SIG-M5 treated with dmso at 0.1 percent for 504 hours (cell line): ENCODE results near the gene PAAF1.
A peak's percentile ranks its signal among the peaks of the same experiment; 100 is the strongest.

Source experiments
- DNase-seq: peaks from one replicate; lab custom pipeline; 2025; ENCODE audit not compliant: unreplicated experiment; lab: John Stamatoyannopoulos, UW

Gene PAAF1

GRCh38 chr11:73944085-73944484, 67.3 kb downstream of the PAAF1 start:
- DNase-seq, result no peak

GRCh38 chr11:73944901-73945300, 68.1 kb downstream of the PAAF1 start:
- no peak for DNase-seq

- no peak for DNase-seq
These were observed 68.6 kb downstream of the PAAF1 start for GRCh38 chr11:73945396-73945795.

GRCh38 chr11:73946798-73947458, 70.1 kb downstream of the PAAF1 start:
- no peak for DNase-seq

- DNase-seq, result no peak
These were observed 72.4 kb downstream of the PAAF1 start for GRCh38 chr11:73949246-73949645.

- no peak for DNase-seq
These were observed 73.1 kb downstream of the PAAF1 start for GRCh38 chr11:73949912-73950311.

- DNase-seq, result peak; percentile 57
These were observed 74.3 kb downstream of the PAAF1 start, which contains the start of gene DNAJB13 for GRCh38 chr11:73950869-73951710. TSS of gene DNAJB13 (plus strand) at chr11:73951026. CDS start at chr11:73951070, 44 bp downstream.

GRCh38 chr11:73951797-73952196, 75.0 kb downstream of the PAAF1 start:
- no peak for DNase-seq

- no peak for DNase-seq
These were observed 80.3 kb downstream of the PAAF1 start for GRCh38 chr11:73956876-73957653.

- no peak for DNase-seq
These were observed 81.0 kb downstream of the PAAF1 start for GRCh38 chr11:73957654-73958361.

GRCh38 chr11:73958521-73959141, 81.8 kb downstream of the PAAF1 start:
- no peak for DNase-seq

- DNase-seq, result no peak
These were observed 84.5 kb downstream of the PAAF1 start for GRCh38 chr11:73961321-73961720.

- no peak for DNase-seq
These were observed 85.4 kb downstream of the PAAF1 start for GRCh38 chr11:73962101-73962705.

GRCh38 chr11:73963861-73964260, 87.1 kb downstream of the PAAF1 start:
- DNase-seq, result no peak

GRCh38 chr11:73965076-73965763, 88.4 kb downstream of the PAAF1 start:
- DNase-seq, result no peak

- DNase-seq, result no peak
These were observed 88.9 kb downstream of the PAAF1 start for GRCh38 chr11:73965764-73966121.

- no peak for DNase-seq
These were observed 91.7 kb downstream of the PAAF1 start for GRCh38 chr11:73968356-73968966.

- DNase-seq, result no peak
These were observed 92.3 kb downstream of the PAAF1 start for GRCh38 chr11:73969091-73969490.
